Measurements from ENCODE around the gene NFASC.

Gene NFASC

GRCh38 chr1:204885288-204885711 is 14.6 kb downstream of the NFASC start:
- H2AFZ ChIP-seq (ENCODE audit: low read length), result no peak overlapping the region
- no peaks in the 10 kb centered on the region for H3K4me1 ChIP-seq (ENCODE audit: low read length)
- H3K9me2 ChIP-seq (replicated peaks; ENCODE audit: insufficient read depth, low read length), result no peaks in the 10 kb centered on the region
- no peaks in the 10 kb centered on the region for H4K20me1 ChIP-seq (ENCODE audit: insufficient read depth, low read length)
- no peak for TF ChIP-seq EZH2 (optimal IDR thresholded peaks at IDR 0.05; ENCODE audit: low read depth, low read length)
- no peak for TF ChIP-seq EZH2phosphoT487 (IDR thresholded peaks at IDR 0.05; ENCODE audit: low read length)
- TF ChIP-seq CTCF (IDR thresholded peaks at IDR 0.05; ENCODE audit: low read length), result no peak
- H3F3A ChIP-seq (ENCODE audit: insufficient read depth, low read length), result no peaks in the 10 kb centered on the region
- no peaks in the 10 kb centered on the region for H3K9me3 ChIP-seq (replicated peaks; ENCODE audit: insufficient read depth, low read length)
- DNase-seq, result no peak
- no peak overlapping the region for H3K4me2 ChIP-seq (ENCODE audit: low read depth, low read length)
- H3K27ac ChIP-seq (ENCODE audit: low read length), result no peak overlapping the region
- no peaks in the 10 kb centered on the region for H3K79me2 ChIP-seq (ENCODE audit: low read length)
- H3K27me3 ChIP-seq (replicated peaks; ENCODE audit: insufficient read depth, low read length), result no peaks in the 10 kb centered on the region
- H3K4me3 ChIP-seq (ENCODE audit: low read length), result no peak overlapping the region
- H3K36me3 ChIP-seq (replicated peaks; ENCODE audit: insufficient read depth, low read length), result no peaks in the 10 kb centered on the region
- no peak overlapping the region for H3K9ac ChIP-seq (ENCODE audit: low read length)

- H3K4me3 ChIP-seq (ENCODE audit: low read length), result no peak overlapping the region
- no peaks in the 10 kb centered on the region for H4K20me1 ChIP-seq (ENCODE audit: insufficient read depth, low read length)
- no peaks in the 10 kb centered on the region for H3K79me2 ChIP-seq (ENCODE audit: low read length)
- H3K4me2 ChIP-seq (ENCODE audit: low read depth, low read length), result no peak overlapping the region
- no peak overlapping the region for H3K27ac ChIP-seq (ENCODE audit: low read length)
- TF ChIP-seq EZH2phosphoT487 (IDR thresholded peaks at IDR 0.05; ENCODE audit: low read length), result no peak
- no peak for TF ChIP-seq EZH2 (optimal IDR thresholded peaks at IDR 0.05; ENCODE audit: low read depth, low read length)
- TF ChIP-seq CTCF (IDR thresholded peaks at IDR 0.05; ENCODE audit: low read length), result no peak
- H3K27me3 ChIP-seq (replicated peaks; ENCODE audit: insufficient read depth, low read length), result no peaks in the 10 kb centered on the region
- no peaks in the 10 kb centered on the region for H3K36me3 ChIP-seq (replicated peaks; ENCODE audit: insufficient read depth, low read length)
- no peaks in the 10 kb centered on the region for H3K4me1 ChIP-seq (ENCODE audit: low read length)
- H3K9me3 ChIP-seq (replicated peaks; ENCODE audit: insufficient read depth, low read length), result no peaks in the 10 kb centered on the region
- no peak overlapping the region for H2AFZ ChIP-seq (ENCODE audit: low read length)
- no peaks in the 10 kb centered on the region for H3K9me2 ChIP-seq (replicated peaks; ENCODE audit: insufficient read depth, low read length)
- H3F3A ChIP-seq (ENCODE audit: insufficient read depth, low read length), result no peaks in the 10 kb centered on the region
- DNase-seq, result no peak
- no peak overlapping the region for H3K9ac ChIP-seq (ENCODE audit: low read length)
Observed at GRCh38 chr1:204885790-204886189, 15.1 kb downstream of the NFASC start.

GRCh38 chr1:204887846-204888245 is 17.2 kb downstream of the NFASC start:
- Histone ChIP-seq H3K9ac (ENCODE audit: low read length) (no peak overlapping the region), H3K4me1 (ENCODE audit: low read length) (no peaks in the 10 kb centered on the region), H3K9me3 (replicated peaks; ENCODE audit: insufficient read depth, low read length) (no peaks in the 10 kb centered on the region), H3K27me3 (replicated peaks; ENCODE audit: insufficient read depth, low read length) (no peaks in the 10 kb centered on the region), H3K36me3 (replicated peaks; ENCODE audit: insufficient read depth, low read length) (no peaks in the 10 kb centered on the region), H3F3A (ENCODE audit: insufficient read depth, low read length) (no peaks in the 10 kb centered on the region), H3K79me2 (ENCODE audit: low read length) (no peaks in the 10 kb centered on the region), H3K27ac (ENCODE audit: low read length) (no peak overlapping the region), H3K9me2 (replicated peaks; ENCODE audit: insufficient read depth, low read length) (no peaks in the 10 kb centered on the region), H3K4me3 (ENCODE audit: low read length) (no peak overlapping the region), H4K20me1 (ENCODE audit: insufficient read depth, low read length) (no peaks in the 10 kb centered on the region), H3K4me2 (ENCODE audit: low read depth, low read length) (no peak overlapping the region), H2AFZ (ENCODE audit: low read length) (no peak overlapping the region)
- no peak for DNase-seq
- no peak for TF ChIP-seq CTCF (IDR thresholded peaks at IDR 0.05; ENCODE audit: low read length)

Data from MM.1S (cell line).